Left ventricle myocardium inferior (tissue), 1 donor: ENCODE data around the gene PPP2R3A. TPM values are rescaled to one million over a fixed set of nuclear protein-coding genes. Genes with fewer than 3 reads are reported as not detected.

Experiments used
- DNase-seq: peaks from one replicate; pipeline ENCODE4 v3.0.0-alpha.2; 2020
- H3K27ac ChIP-seq: fragments of 200-600 bp; replicated peaks from 2 replicates; pipeline ENCODE4 v1.8.0; 2021
- H3K27me3 ChIP-seq: fragments of 200-600 bp; 2 replicates; pipeline ENCODE4 v1.8.0; 2021; ENCODE audit warnings: low read depth
- H3K36me3 ChIP-seq: fragments of 200-600 bp; 2 replicates; pipeline ENCODE4 v1.8.0; 2021
- H3K4me1 ChIP-seq: fragments of 200-600 bp; 2 replicates; pipeline ENCODE4 v1.8.0; 2021
- H3K4me3 ChIP-seq: fragments of 200-600 bp; 2 replicates; pipeline ENCODE4 v1.8.0; 2021; ENCODE audit warnings: mild to moderate bottlenecking, moderate library complexity
- H3K9me3 ChIP-seq: fragments of 200-600 bp; replicated peaks from 2 replicates; pipeline ENCODE4 v1.8.0; 2021
- CTCF ChIP-seq: fragments of 200-600 bp; IDR thresholded peaks from 2 replicates; pipeline ENCODE4 v1.8.0; 2021; ENCODE audit warnings: antibody characterized with exemption, mild to moderate bottlenecking, borderline replicate concordance
- intact Hi-C: fragments of 100-400 bp; cut with micrococcal nuclease; formaldehyde crosslinking; loops from one replicate; pipeline ENCODE4 v1.11.0; 2022
- total RNA-seq: library from RNA; stranded (reverse); fragmentation: NEBNext Ultra II Directional; extraction: Animal tissue kit (Norgen Biotek cat#: 25700); gene quantifications from one replicate; pipeline ENCODE4 v1.2.1, GENCODE V29; 2021
- donor health status: DM: no; HTN: yes; CAD: no; lungs with severe emphysema.

PPP2R3A gene
- total RNA-seq, 1 donor from 2014 or later = 94.9 TPM

GRCh38 chr3:135973841-135974240, 8.3 kb downstream of the PPP2R3A start:
- no peak for DNase-seq
- intact Hi-C loops = no loop called here

GRCh38 chr3:135975053-135975452, 9.5 kb downstream of the PPP2R3A start:
- Histone ChIP-seq H3K36me3 (no peaks in the 10 kb centered on the region), H3K27me3 (no peaks in the 10 kb centered on the region), H3K4me1 (peaks cover 20% of the 10 kb centered on the region), H3K27ac (no peak overlapping the region), H3K9me3 (no peaks in the 10 kb centered on the region), H3K4me3 (no peak overlapping the region)
- intact Hi-C loops = no loop called here
- DNase-seq = no peak
- no peak for TF ChIP-seq CTCF

More at GRCh38 chr3:135973841-135974240, 8.3 kb downstream of the PPP2R3A start:
- Histone ChIP-seq H3K27ac (no peak overlapping the region), H3K4me1 (peaks cover 20% of the 10 kb centered on the region), H3K27me3 (no peaks in the 10 kb centered on the region), H3K9me3 (no peaks in the 10 kb centered on the region), H3K36me3 (no peaks in the 10 kb centered on the region), H3K4me3 (no peak overlapping the region)
- no peak for TF ChIP-seq CTCF

- no peaks in the 10 kb centered on the region for H3K9me3 ChIP-seq
- H3K36me3 ChIP-seq = no peaks in the 10 kb centered on the region
- DNase-seq = no peak
- TF ChIP-seq CTCF = no peak
- H3K27ac ChIP-seq = no peak overlapping the region
- no peak overlapping the region for H3K4me3 ChIP-seq
- intact Hi-C loops = no loop called here
- H3K27me3 ChIP-seq = no peaks in the 10 kb centered on the region
- peaks cover 17% of the 10 kb centered on the region for H3K4me1 ChIP-seq
These were observed 10.0 kb downstream of the PPP2R3A start for GRCh38 chr3:135975536-135975935.

GRCh38 chr3:135980343-135980742, 14.8 kb downstream of the PPP2R3A start:
- DNase-seq = no peak
- intact Hi-C loops = no loop called here
- Histone ChIP-seq H3K9me3 (no peaks in the 10 kb centered on the region), H3K27me3 (no peaks in the 10 kb centered on the region), H3K36me3 (no peaks in the 10 kb centered on the region), H3K4me1 (peaks cover 6% of the 10 kb centered on the region), H3K27ac (no peak overlapping the region), H3K4me3 (no peak overlapping the region)
- no peak for TF ChIP-seq CTCF

- Histone ChIP-seq H3K27me3 (no peaks in the 10 kb centered on the region), H3K4me3 (no peak overlapping the region), H3K9me3 (peaks cover under 1% of the 10 kb centered on the region), H3K4me1 (peaks cover 6% of the 10 kb centered on the region), H3K36me3 (no peaks in the 10 kb centered on the region), H3K27ac (no peak overlapping the region)
- no peak for DNase-seq
- intact Hi-C loops = no loop called here
- TF ChIP-seq CTCF = no peak
These were observed 16.3 kb downstream of the PPP2R3A start for GRCh38 chr3:135981701-135982403.

- no peak overlapping the region for H3K27ac ChIP-seq
- DNase-seq = no peak
- no peak for TF ChIP-seq CTCF
- H3K27me3 ChIP-seq = no peaks in the 10 kb centered on the region
- H3K36me3 ChIP-seq = no peaks in the 10 kb centered on the region
- no peak overlapping the region for H3K4me3 ChIP-seq
- peaks cover 5% of the 10 kb centered on the region for H3K9me3 ChIP-seq
- intact Hi-C loops = no loop called here
- peaks cover 7% of the 10 kb centered on the region for H3K4me1 ChIP-seq
These were observed 16.9 kb downstream of the PPP2R3A start for GRCh38 chr3:135982404-135982761.
